GM12878 (cell line): ENCODE data around the gene BRD2.
A peak's percentile ranks its signal among the peaks of the same experiment; 100 is the strongest.

Experiments used
- ATF2 ChIP-seq: IDR thresholded peaks from 2 replicates; pipeline ENCODE4 v1.6.1; 2012; ENCODE audit warnings: low read length, inconsistent platforms
- REST ChIP-seq: IDR thresholded peaks from 2 replicates; pipeline ENCODE4 v1.6.1; 2012; ENCODE audit warnings: mild to moderate bottlenecking, low read depth, low read length

DNA sequence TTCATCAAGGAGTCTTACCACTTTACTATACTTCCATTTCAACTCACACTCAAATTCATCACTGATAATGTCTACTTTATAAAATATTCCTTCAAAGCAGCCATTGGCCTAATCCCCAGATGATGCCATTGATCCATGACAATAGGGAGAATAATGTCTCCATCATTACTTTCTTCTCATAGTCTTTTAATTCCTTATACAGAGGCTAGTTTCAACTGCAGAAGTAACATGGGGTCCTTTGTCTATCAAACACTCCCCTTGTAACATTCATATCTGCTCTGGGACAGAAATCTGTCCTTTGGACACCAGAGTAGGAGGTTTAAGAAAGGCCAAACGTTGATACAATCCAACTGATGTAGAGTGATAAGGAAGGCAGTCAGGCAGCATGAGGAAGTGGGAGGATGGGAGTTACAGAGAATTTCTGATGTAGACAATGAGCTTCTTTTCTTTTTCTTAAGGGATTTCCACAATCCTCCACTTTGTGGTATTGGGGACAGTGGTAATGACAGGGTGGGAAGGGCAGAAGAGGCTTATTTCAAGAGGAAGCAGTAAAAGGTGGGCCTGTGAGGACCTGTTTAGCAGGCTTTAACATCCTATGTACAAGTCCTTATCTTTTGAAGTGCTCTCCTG, 59.9 kb downstream of the BRD2 start:
- TF ChIP-seq REST = no peak
- TF ChIP-seq ATF2 = peak; percentile 24
